SIG-M5 treated with dmso at 0.1 percent for 504 hours (cell line): ENCODE data around the gene UBR7.
"Not testable (repeated sequence)": the region's sequence is repeated elsewhere in the genome, so short reads cannot be mapped to it uniquely, and the experiment has no call there.

Experiments used
- DNase-seq: peaks from one replicate; lab custom pipeline; 2025; ENCODE audit not compliant: unreplicated experiment; lab: John Stamatoyannopoulos, UW

The UBR7 gene

DNA sequence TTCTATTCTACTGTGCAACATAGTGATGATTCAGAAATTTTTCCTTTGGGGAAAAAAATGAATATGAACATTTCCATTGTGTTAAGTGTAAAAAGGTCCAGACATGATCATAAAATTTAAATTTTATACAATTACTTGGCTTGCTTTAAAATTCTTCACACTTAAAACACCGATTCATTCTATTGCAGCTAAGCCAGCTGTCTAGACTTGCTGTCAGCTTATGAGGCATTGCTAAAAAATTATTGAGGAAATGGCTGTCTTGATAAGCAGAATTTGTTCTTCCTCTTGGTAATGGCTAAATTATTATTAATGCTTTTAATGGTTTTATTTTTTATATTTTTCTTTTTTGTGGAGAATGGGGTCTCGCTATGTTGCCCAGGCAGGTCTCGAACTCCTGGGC lies 20.1 kb upstream of the UBR7 start:
- DNase-seq: no peak

DNA sequence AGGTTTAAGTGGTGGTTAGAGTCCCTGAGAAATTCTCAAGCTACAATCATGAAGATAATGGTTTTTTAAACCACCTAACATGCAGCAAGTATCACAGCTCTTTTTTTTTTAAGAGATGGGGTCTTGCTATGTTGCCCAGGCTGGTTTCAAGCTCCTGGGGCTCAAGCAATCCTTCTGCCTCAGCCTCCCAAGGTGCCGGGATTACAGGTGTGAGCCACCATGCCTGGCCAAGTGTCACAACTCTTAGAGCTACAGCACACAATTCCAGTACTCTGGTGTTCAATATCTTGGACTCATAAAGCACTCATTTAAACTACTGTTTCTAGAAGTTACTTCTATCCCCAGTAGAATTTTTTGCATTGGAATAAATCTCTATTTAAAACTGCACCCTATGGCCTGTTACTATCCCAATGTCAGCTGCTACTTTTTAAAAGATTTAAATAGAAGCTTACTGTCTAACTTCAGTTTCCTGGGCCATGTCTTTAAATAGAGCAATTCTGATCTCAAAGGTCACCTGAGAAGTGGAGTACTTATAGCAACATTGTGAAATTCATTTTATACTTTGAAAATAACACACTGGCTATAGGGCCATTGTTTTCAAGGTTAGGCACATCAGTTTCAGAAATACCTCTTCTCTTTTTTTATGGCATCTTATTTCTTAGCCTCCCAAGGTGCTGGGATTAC lies 11.6 kb upstream of the UBR7 start:
- no peak for DNase-seq

DNA sequence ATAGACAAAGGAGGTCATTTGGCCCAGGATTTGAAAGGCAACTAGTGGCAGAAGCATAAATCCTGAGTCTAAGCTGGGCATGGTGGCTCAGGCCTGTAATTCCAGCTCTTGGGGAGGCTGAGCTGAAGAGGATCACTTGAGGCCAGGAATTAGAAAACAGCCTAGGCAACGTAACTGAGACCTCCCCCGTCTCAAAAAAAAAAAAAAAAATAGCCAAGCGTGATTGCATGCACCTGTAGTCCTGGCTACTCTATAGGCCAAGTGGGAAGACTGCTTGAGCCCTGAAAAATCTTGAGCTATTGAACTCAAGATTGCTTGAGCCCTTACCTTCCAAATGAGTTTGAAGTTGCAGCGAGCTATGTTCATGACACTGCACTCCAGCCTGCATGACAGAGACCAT lies 8.0 kb upstream of the UBR7 start:
- DNase-seq: no peak

DNA sequence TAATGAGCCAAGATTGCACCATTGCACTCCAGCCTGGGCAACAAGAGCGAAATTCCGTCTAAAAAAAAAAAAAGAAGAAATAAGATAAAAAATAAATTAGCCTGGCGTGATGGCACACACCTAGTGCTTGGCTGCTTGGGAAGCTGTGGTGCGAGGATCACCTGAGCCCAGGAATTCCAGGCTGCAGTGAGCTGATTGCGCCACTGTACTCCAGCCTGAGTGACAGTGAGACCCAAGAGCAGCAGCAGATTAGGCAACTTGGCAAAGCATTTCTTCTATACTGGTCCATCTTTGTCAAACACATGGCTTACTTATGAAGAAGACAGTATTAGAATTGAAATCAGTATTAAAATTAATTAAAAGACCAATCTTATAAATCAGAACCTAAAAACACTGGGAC lies 6.5 kb upstream of the UBR7 start:
- DNase-seq: no peak

DNA sequence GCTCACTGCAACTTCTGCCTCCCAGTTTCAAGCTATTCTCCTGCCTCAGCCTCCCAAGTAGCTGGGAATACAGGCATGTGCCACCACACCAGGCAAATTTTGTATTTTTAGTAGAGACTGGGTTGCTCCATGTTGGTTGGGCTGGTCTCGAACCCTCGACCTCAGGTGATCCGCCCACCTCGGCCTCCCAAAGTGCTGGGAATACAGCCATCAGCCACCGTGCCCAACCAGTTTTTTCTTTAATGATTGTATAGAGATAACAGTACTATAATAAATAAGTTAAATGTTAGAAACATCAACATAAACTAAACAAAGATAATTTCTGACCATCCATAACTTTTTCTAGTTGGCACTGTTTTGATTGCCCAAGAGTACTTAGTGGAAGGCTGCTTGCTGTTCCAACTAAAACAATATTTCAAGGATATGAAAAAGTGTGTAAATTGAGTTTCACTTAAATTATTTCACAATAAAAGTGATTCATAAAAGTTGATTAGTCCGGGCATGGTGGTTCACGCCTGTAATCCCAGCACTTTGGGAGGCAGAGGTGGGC lies 5.8 kb upstream of the UBR7 start:
- no peak for DNase-seq

DNA sequence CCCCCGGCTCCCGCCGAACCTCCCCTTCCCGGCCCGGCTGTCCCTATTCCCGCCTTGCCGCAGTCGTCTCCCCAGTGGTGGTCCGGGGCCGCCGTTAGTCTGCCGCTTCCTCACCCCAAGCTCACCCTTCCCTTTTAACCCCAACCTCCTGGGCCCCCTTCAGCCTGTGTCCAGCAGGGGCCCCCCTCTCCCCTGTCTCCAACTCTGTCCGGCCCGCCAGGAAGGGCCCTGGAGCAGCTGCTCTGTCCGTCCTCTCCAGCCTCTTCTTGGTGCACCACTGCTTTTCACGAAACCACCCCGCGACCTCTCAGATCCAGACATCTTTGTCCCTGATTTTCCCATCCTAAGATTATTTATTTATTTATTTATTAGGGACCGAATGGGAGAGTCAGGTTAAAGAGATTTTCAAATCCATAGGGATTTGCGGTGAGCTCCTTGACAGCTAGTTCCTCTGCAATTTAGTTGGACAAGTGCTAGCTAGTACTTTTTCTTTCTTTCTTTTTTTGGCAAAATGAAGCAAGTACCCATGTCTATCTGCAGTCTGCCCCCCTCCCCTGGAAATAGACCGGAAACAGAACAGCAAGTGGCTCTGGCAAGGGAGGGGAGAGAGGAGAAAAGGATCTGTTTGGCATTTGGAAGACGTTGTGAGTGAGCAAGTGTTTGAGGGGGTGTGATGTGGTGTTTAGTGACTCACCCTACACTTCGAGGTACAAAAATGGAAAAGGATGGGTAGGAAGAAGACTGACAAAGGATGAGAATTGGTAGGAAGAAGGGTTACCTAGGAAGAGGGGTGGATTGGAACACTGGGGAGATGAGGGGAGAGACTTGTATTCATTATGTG lies 632 bp downstream of the UBR7 start:
- DNase-seq: peak; percentile 57

DNA sequence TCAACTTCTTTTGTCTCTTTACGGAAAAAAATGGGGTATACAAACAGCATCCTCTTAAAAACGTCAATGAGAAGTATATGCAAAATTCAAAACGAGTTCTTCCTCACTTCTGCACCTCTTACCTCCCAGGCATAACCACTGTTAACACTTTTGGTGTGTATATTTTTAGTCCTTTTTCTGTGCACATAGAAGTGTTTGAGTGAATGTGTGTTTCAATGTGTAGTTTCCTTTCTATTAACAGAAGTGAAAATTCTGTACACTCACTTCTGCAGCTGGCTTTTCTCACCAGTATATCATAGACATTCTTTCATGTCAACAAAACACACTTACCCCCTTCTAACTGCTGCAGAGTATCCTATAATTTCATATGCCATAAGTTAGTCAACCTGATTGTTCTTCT lies 5.4 kb downstream of the UBR7 start:
- no peak for DNase-seq

DNA sequence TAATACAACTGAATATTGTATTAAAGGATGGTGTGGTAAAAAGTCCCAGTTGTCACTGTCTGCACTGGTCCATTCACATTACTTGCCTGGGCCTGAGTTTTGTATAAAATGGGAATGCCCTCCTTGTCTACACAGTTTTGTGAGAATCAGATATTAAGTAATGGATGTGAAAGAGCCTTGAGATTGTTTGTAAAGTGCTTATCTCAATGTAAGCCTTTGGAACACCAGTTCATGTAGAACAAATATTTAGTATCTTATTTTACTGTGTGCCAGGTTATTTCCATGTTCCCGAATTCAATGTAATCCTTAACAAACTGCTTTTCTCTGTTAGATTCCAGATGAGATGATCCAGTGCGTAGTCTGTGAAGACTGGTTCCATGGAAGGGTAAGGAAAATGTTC lies 7.5 kb downstream of the UBR7 start:
- DNase-seq: no peak

DNA sequence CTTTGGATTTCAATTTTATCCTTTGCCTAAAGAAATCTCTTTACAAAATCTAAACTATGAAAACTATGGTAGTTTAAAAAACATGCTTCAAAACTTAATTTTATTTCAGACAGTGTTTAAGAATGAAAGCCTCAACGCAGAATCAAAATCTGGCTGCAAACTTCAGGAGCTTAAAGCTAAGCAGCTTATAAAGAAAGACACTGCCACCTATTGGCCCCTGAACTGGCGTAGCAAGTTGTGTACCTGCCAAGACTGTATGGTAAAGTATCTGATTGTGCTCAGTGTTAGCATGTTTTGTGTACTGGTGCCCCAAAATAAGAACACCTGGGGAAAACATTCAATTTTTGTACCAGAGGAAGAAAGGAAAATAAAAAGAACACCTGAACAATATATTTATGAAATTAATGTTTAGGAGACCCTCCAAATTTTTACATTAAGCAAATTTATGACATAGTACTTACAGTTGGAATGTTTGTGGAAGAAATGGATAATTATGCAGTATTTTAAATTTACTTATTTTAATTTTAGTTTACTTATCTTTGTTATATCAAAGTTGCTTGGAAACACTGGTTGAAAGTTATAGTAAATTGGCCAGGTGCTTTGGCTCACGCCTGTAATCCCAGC lies 12.2 kb downstream of the UBR7 start:
- DNase-seq: peak; percentile 68

DNA sequence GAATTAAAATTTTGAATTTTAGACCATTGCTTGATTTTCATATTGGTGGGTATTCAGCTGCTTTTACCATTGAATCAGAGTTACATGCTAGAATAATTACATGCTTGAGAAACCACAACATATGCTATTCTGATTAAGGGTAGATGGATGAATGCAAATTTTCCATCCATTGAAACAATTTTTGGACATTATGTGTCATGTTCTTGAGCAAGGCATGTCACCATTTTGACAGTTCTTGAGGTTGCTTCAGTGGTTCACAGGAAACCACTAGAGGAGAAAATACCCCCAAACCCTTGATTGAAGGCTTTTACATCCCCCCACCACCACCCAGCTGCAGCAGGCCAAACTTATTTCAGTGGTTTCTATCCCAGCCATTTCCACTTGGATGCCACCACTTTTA lies 13.5 kb downstream of the UBR7 start:
- no peak for DNase-seq

DNA sequence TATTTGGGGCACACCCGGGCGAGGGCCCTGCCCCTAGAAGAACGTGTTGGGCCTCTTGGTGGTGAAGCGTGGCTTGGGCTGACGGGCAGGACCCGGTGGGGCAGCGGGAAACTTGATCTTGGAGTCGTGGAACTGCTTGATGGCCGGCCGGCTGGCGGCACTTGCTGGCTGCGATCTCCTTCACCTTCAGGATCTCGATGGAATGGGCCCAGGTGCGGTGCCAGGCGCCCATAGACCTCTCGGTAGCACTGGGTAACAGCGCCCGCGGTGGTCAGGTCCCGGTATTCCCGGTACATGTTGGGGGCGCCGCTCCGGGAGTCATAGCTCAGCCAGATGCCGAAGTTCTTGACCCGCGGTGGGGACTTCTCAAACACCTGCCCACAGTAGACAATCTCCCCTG lies 16.5 kb downstream of the UBR7 start:
- DNase-seq: no peak

DNA sequence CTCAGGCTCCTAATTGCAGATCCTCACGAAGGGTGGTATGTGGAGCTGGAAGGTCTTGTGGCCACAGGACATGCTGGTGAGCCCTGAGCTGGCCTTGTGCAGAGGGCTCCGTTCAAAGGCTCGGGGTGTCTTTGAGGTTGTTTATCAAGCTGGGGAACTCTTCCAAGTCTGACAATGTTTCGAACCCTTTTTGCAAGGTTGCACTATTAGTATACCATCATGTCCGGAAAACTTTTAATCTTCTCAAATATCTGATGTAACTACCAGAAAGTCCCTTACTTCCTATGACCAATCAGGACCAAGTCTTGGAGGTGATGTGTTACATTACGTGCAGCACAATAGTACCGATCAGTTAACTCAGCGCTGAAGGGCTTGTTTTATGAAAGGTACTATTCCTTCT lies 21.5 kb downstream of the UBR7 start:
- no peak for DNase-seq

DNA sequence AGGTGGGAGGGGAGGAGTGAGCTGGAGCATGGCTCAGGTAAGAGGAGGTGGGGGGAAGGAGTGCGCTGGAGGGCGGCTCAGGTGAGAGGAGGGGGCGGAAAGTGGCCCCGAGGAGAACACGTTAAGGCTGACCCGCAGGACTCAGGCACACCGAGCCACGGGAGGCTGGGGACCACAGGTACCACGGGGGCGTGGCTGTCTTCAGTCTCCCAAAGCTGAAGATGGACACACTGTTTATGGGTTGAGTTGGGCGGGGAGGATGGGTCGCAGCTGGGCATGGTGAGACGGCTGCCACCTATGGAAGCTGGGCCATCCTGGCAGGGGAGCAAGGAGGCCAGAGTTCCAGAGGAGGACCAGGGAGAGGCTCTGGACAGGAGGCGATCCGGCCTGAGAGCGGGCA lies 23.5 kb downstream of the UBR7 start:
- DNase-seq: no peak

DNA sequence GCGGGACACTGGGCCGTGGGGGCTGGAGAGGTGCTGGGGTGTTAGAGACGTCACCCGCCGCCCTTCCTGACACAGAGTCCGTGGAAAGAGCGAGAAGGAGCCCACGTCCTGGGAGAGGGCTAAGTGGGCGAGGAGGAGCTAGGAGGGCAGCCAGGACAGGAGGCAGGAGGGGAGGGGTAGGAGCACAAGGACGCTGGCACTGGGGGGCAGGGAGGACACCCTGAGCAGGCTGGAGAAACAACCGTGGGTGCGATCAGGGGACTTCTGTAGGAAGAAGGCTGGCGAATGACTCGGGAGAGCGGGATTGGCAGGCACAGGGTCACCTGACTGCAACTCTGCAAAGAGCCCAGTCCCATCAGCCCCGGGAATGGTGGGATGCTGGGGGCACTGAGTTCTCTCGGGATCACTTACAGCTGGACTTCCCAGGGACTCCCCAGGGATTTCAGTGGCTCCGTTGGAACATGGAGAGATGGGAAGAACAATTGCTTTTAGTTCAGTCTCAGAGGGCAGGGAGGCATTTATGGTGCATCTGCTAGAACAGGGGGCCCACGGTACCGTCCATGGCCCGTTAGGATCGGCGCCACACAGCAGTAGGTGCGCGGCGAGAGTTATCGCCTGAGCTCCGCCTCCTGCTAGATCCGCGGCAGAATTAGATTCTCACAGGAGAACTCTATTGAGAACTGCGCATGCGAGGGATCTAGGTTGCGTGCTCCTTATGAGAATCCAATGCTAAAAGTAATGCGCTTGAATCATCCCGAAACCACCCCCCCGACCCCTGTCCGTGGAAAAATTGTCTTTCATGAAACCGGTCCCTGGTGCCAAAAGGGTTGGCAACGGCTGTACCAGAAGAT lies 24.3 kb downstream of the UBR7 start:
- DNase-seq: no peak

DNA sequence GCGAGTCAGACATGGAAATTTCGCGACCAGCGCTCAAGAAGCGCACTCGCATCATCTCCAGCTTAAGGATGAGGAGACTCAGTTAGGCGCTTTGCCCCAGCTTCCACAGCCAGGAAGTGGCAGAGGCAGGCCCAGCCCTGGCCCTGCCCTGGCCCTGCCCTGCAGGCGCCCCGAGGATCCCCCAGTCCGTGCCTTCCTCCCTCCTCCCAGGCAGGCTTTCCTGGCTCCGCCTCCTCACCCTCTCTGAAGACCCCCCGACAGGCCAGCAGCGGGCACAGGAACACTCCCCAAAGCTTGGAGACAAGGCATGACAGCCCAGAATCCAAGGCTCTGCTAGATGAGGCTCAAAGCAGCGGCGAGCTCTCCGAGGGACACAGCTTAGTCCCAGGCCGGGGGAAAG lies 25.1 kb downstream of the UBR7 start:
- DNase-seq: no peak

DNA sequence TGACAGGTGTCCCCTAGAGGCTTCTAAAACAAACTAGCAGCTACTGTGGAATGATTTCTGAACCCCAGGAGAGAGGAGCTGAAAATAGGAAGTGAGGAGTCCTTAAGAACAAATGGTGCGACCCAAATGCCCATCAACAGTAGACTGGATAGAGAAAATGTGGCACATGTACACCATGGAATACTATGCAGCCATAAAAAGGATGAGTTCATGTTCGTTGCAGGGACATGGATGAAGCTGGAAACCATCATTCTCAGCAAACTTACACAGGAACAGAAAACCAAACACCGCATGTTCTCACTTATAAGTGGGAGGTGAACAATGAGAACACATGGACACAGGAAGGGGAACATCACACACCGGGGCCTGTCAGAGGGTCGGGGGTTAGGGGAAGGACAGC lies 26.0 kb downstream of the UBR7 start:
- not testable (repeated sequence) for DNase-seq

DNA sequence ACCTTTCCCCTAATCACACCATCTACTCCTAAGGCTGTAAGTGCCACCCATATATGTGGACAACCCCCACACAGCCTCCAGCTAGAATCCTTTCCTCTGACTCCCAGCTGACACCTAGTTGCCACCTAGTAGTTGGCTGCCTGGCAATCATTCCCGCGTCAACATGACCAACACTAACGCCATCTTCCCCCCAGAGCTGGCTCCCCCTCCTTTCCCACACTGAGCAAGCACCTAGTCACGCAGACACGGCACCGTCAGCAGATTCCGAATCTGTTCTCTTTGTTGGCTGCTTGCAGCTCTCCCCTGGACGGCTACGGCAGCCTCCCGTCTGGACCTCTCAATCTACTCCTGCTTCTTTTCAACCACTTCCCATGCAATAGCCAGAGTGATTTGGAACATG lies 27.7 kb downstream of the UBR7 start:
- no peak for DNase-seq

DNA sequence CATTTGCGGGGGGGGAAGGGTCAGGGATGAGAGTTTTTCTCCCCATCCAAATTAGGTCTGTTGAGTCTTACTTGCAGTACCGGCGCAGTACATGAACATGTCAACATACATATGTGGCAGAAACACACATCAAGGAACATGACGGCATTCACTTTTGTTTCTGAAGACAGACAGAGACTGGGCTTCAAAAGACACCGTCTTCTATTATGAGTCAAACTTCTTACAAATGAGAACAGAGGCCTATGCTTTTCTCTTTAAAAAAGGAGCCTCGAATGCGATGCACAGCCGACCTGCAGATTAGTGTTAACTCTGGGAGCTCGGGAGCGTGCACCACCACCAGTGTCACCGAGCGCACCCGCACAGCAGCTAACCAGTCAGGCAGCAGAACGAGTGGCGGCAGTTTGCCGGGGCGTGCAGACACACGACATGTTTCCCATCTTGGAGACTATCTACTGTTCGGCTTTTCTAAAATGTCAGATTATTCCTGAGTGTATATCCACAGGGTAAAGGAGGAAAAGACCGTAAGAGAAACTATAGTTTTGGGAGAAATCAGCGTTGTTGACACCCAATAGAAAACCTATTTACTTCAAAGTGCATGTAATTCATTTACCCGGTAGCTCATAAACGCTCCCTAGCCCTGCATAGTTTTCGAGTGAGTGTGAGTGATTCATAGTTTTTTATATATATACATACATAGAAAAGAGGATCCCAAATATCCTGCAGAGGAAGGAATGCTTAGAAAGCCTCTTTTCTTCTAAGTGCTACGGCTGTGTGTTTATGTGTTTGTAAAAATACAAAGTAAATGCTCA lies 33.0 kb downstream of the UBR7 start:
- no peak for DNase-seq

DNA sequence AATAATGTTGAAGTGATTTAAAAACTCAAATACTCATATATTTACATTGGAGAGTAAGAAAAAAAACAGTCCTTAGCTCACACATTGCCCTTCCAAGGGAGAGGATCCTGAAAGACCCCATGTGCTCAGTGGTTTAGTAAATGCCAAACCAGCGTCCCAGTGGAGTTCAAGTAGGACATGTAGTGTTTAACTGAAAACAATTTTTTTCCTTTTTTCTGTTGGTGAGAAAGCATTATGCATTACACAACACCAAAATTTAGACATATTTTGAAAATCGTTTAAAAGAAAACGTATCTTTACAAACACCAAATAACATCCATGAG lies 33.6 kb downstream of the UBR7 start:
- no peak for DNase-seq

DNA sequence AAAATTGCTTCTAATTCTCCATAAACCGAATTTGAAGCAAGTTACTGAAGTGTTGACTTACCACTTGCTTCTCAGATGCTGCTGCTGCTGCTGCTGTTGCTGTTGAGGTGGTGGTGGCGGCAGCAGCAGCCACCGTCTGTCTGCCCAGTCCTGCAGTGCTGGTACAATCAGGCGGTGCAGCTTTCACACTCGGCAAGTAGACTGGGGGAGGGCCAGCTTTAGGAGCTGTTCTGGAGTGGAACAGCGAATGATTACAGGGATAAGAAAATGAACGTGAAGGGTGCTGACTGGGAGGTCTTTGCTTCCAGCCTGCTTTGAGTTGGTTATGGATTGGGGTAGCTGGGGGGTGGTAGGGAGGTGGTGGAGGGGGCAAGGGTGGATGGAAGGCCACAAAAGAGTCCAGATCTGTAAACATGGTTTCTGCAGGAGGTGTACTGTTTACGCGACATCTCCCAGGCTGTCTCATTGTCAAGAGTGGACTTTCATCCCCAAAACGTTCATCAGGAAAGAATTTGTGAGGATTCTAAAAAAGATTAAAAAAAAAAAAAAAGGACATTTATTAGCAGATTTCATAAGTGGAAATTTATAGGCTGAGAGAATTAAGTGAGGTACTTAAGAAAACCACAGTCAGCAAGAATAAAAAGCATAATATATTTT lies 38.8 kb downstream of the UBR7 start:
- no peak for DNase-seq
